ENCODE measurements around the gene LZTS3.
"Not testable (repeated sequence)": the region's sequence is repeated elsewhere in the genome, so short reads cannot be mapped to it uniquely, and the experiment has no call there.

LZTS3 gene

GRCh38 chr20:3172933-3173609 is at the start of gene LZTS3:
LZTS3 (minus strand) TSS chr20:3173549; CDS start chr20:3167163, 6,386 bp downstream.
- DNase-seq, result peak; percentile 80

GRCh38 chr20:3221398-3222226 is 48.3 kb upstream of the LZTS3 start:
- DNase-seq, result no peak

GRCh38 chr20:3218307-3218988 is 45.1 kb upstream of the LZTS3 start:
- peak; percentile 79 for DNase-seq

- not testable (repeated sequence) for DNase-seq
These were observed 42.1 kb upstream of the LZTS3 start for GRCh38 chr20:3215359-3215917.

- no peak for DNase-seq
These were observed 39.9 kb upstream of the LZTS3 start for GRCh38 chr20:3213226-3213625.

- DNase-seq, result peak; percentile 22
These were observed 37.0 kb upstream of the LZTS3 start for GRCh38 chr20:3210346-3210745.

- peak; percentile 42 for DNase-seq
These were observed 36.6 kb upstream of the LZTS3 start for GRCh38 chr20:3209946-3210317.

- peak; percentile 84 for DNase-seq
These were observed 36.1 kb upstream of the LZTS3 start, which contains the start of gene ITPA for GRCh38 chr20:3209257-3209945. ITPA (plus strand) TSS chr20:3209498; CDS start chr20:3209552, 54 bp downstream.

- no peak for DNase-seq
These were observed 35.5 kb upstream of the LZTS3 start for GRCh38 chr20:3208786-3209256.

- peak; percentile 95 for DNase-seq
These were observed 30.9 kb upstream of the LZTS3 start, which contains the start of gene DDRGK1 for GRCh38 chr20:3204124-3204794. DDRGK1 (minus strand) TSS chr20:3204682; CDS start chr20:3204627, 55 bp downstream.

- peak; percentile 81 for DNase-seq
These were observed 30.2 kb upstream of the LZTS3 start for GRCh38 chr20:3203315-3204123.

- DNase-seq, result no peak
These were observed 29.6 kb upstream of the LZTS3 start for GRCh38 chr20:3202965-3203314.

GRCh38 chr20:3199976-3200755 is 26.8 kb upstream of the LZTS3 start:
- no peak for DNase-seq

- no peak for DNase-seq
These were observed 25.9 kb upstream of the LZTS3 start for GRCh38 chr20:3199206-3199605.

- no peak for DNase-seq
These were observed 22.4 kb upstream of the LZTS3 start for GRCh38 chr20:3195590-3196237.

GRCh38 chr20:3194617-3195280 is 21.4 kb upstream of the LZTS3 start:
- no peak for DNase-seq

- no peak for DNase-seq
These were observed 20.7 kb upstream of the LZTS3 start for GRCh38 chr20:3193806-3194616.
